ENCODE results near the gene PXMP2.

- TF ChIP-seq POLR2A (IDR thresholded peaks at IDR 0.05) (peak; percentile 55), POLR2AphosphoS5 (IDR thresholded peaks at IDR 0.05) (peak; percentile 87), CTCF (IDR thresholded peaks at IDR 0.05) (peak in 1 of 4 experiments; percentile 35)
These were observed at the start of gene PXMP2, which contains the start of gene POLE for GRCh38 chr12:132687211-132688164.
